Stomach (tissue), 4 donors: ENCODE results near the gene HBM.
"Not testable (repeated sequence)": the region's sequence is repeated elsewhere in the genome, so short reads cannot be mapped to it uniquely, and the experiment has no call there.

Experiments
- POLR2A ChIP-seq, 4 donors: fragments of 450-650 bp; IDR thresholded peaks; one replicate each; pipeline ENCODE4 v1.6.1; 2016; ENCODE audit warnings: antibody characterized with exemption in 4 of 4, control low read depth in 2 of 4, mild to moderate bottlenecking in 1 of 4, moderate library complexity in 1 of 4
- TF ChIP-seq, protein P1 (sequence below), 7 experiments: fragments of 450-650 bp in 4 of 7; fragments of 200-600 bp in 3 of 7; sonication (generic) in 3 of 7; IDR thresholded peaks; one replicate each; pipeline ENCODE4 v1.5.1; 2016 to 2019; ENCODE audit warnings: antibody characterized with exemption in 7 of 7, control low read depth in 2 of 7, mild to moderate bottlenecking in 1 of 7

DNA sequence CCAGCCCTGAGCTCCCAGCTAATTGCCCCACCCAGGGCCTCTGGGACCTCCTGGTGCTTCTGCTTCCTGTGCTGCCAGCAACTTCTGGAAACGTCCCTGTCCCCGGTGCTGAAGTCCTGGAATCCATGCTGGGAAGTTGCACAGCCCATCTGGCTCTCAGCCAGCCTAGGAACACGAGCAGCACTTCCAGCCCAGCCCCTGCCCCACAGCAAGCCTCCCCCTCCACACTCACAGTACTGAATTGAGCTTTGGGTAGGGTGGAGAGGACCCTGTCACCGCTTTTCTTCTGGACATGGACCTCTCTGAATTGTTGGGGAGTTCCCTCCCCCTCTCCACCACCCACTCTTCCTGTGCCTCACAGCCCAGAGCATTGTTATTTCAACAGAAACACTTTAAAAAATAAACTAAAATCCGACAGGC is 4.3 kb downstream of the HBM start:
- TF ChIP-seq, protein P1, sequence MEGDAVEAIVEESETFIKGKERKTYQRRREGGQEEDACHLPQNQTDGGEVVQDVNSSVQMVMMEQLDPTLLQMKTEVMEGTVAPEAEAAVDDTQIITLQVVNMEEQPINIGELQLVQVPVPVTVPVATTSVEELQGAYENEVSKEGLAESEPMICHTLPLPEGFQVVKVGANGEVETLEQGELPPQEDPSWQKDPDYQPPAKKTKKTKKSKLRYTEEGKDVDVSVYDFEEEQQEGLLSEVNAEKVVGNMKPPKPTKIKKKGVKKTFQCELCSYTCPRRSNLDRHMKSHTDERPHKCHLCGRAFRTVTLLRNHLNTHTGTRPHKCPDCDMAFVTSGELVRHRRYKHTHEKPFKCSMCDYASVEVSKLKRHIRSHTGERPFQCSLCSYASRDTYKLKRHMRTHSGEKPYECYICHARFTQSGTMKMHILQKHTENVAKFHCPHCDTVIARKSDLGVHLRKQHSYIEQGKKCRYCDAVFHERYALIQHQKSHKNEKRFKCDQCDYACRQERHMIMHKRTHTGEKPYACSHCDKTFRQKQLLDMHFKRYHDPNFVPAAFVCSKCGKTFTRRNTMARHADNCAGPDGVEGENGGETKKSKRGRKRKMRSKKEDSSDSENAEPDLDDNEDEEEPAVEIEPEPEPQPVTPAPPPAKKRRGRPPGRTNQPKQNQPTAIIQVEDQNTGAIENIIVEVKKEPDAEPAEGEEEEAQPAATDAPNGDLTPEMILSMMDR (IDR thresholded peaks at IDR 0.05) = not testable (repeated sequence)
- TF ChIP-seq POLR2A (IDR thresholded peaks at IDR 0.05) = not testable (repeated sequence)
